KMS-11 (cell line): Measurements from ENCODE around the gene GEN1.
A peak's percentile ranks its signal among the peaks of the same experiment; 100 is the strongest.

ENCODE experiments used
- H2AFZ ChIP-seq: fragments of 200-600 bp; sonication (generic); 2 replicates; pipeline ENCODE4 v1.6.1; 2016; ENCODE audit warnings: antibody characterized with exemption, mixed run types, low read depth
- H3K27ac ChIP-seq: fragments of 200-600 bp; sonication (generic); 2 replicates; pipeline ENCODE4 v1.6.1; 2016; ENCODE audit warnings: mild to moderate bottlenecking, mixed run types
- H3K27me3 ChIP-seq: fragments of 200-600 bp; sonication (generic); 2 replicates; pipeline ENCODE4 v1.6.1; 2017; ENCODE audit warnings: mild to moderate bottlenecking, low read depth, mixed run types, moderate library complexity; ENCODE audit not compliant: insufficient read depth
- H3K36me3 ChIP-seq: fragments of 200-600 bp; sonication (generic); 2 replicates; pipeline ENCODE4 v1.6.1; 2017; ENCODE audit warnings: mild to moderate bottlenecking, mixed run types; ENCODE audit not compliant: insufficient read depth
- H3K4me1 ChIP-seq: fragments of 200-600 bp; sonication (generic); 2 replicates; pipeline ENCODE4 v1.6.1; 2016; ENCODE audit warnings: mild to moderate bottlenecking, low read depth, mixed run types; ENCODE audit not compliant: poor library complexity, severe bottlenecking
- H3K4me2 ChIP-seq: fragments of 200-600 bp; sonication (generic); 2 replicates; pipeline ENCODE4 v1.7.0; 2016; ENCODE audit warnings: mild to moderate bottlenecking, mixed run types
- H3K4me3 ChIP-seq: fragments of 200-600 bp; sonication (generic); IDR thresholded peaks from 2 replicates; pipeline ENCODE4 v1.6.1; 2017; ENCODE audit warnings: low read depth, low read length, mixed read lengths; ENCODE audit not compliant: insufficient read depth
- H3K79me2 ChIP-seq: fragments of 200-600 bp; sonication (generic); 2 replicates; pipeline ENCODE4 v1.6.1; 2016; ENCODE audit warnings: low read depth, mixed run types; ENCODE audit not compliant: insufficient read depth
- H3K9ac ChIP-seq: fragments of 200-600 bp; sonication (generic); 2 replicates; pipeline ENCODE4 v1.6.1; 2016; ENCODE audit warnings: mild to moderate bottlenecking, mixed run types
- H4K20me1 ChIP-seq: fragments of 200-600 bp; sonication (generic); 2 replicates; pipeline ENCODE4 v1.6.1; 2016; ENCODE audit warnings: mild to moderate bottlenecking, mixed run types; ENCODE audit not compliant: insufficient read depth
- TF ChIP-seq, protein P1 (sequence below): fragments of 200-600 bp; sonication (generic); conservative IDR thresholded peaks from 2 replicates; pipeline ENCODE4 v1.6.1; 2017; ENCODE audit warnings: low read depth, mild to moderate bottlenecking, antibody characterized with exemption, low read length, moderate library complexity, mixed read lengths

Gene GEN1

DNA sequence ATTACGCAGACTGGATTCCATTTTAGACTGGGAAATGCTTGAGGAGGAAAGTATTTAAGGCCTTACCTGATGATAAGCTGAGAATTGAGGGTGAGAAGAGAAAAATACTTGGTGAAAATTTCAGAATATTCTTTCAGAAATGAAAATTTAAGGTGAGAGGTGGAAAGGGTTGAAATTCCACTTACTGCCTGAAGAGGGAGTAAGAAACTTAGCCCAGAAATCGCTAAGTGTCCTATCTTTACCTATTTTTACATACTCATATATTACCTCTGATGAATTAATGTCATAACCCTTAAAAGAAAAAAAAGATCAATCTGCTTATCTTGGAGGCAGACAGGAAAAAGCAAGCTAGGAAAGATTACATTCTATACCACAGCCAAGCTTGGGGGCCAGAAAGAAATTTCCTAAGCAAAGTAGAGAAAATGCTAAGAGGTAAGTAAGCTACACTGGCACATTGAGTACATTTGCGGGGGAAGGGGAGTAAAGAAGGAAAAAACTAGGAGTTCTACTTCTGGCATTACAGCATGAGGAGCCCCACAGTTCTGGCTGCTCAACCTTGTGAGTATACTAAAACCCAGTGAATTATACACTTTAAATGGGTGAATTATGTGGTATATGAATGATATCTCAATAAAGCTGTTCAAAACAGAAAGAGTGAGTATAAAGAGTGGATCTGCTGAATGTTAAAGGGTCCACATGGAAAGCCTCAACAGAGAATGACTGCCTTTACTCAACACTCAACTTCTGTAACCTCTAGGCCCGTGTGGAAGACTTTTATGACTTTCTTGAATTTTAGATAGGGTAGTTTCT, 34.2 kb upstream of the GEN1 start:
- Histone ChIP-seq H3K27ac (no peak overlapping the region), H2AFZ (no peak overlapping the region), H3K9ac (no peak overlapping the region), H3K4me2 (no peak overlapping the region), H3K27me3 (no peaks in the 10 kb centered on the region), H3K36me3 (0 out of 2 replicates have a peak, but pooled peaks cover 4% of the 10 kb centered on the region), H3K79me2 (no peaks in the 10 kb centered on the region), H3K4me1 (no peaks in the 10 kb centered on the region), H4K20me1 (no peaks in the 10 kb centered on the region; the same call in 1 of the 2 replicates), H3K4me3 (no peak overlapping the region)
- TF ChIP-seq, protein P1, sequence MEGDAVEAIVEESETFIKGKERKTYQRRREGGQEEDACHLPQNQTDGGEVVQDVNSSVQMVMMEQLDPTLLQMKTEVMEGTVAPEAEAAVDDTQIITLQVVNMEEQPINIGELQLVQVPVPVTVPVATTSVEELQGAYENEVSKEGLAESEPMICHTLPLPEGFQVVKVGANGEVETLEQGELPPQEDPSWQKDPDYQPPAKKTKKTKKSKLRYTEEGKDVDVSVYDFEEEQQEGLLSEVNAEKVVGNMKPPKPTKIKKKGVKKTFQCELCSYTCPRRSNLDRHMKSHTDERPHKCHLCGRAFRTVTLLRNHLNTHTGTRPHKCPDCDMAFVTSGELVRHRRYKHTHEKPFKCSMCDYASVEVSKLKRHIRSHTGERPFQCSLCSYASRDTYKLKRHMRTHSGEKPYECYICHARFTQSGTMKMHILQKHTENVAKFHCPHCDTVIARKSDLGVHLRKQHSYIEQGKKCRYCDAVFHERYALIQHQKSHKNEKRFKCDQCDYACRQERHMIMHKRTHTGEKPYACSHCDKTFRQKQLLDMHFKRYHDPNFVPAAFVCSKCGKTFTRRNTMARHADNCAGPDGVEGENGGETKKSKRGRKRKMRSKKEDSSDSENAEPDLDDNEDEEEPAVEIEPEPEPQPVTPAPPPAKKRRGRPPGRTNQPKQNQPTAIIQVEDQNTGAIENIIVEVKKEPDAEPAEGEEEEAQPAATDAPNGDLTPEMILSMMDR = peak; percentile 80

DNA sequence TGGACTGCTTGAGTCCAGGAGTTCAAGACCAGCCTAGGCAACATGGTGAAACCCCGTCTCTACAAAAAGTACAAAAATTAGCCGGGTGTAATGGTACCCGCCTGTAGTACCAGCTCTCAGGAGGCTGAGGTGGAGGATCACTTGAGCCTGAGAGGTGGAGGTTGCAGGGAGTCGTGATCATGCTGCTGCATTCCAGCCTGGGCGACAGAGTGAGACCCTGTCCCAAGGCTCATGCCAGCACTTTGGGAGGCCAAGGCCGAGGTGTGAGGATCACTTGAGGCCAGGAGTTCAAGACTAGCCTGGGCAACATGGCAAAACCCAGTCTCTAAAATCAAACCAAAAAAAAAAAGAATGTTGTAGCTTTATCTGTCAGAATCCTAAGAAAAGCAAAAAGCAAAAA, 25.7 kb upstream of the GEN1 start:
- H3K4me3 ChIP-seq = no peak overlapping the region
- no peaks in the 10 kb centered on the region for H3K79me2 ChIP-seq
- TF ChIP-seq, protein P1 = no peak
- no peak overlapping the region for H2AFZ ChIP-seq
- H3K4me2 ChIP-seq = no peak overlapping the region
- H3K27me3 ChIP-seq = no peaks in the 10 kb centered on the region
- no peaks in the 10 kb centered on the region for H4K20me1 ChIP-seq
- no peak overlapping the region for H3K9ac ChIP-seq
- H3K36me3 ChIP-seq = peaks cover 4% of the 10 kb centered on the region; the same call in 1 of the 2 replicates
- H3K4me1 ChIP-seq = no peaks in the 10 kb centered on the region
- no peak overlapping the region for H3K27ac ChIP-seq

DNA sequence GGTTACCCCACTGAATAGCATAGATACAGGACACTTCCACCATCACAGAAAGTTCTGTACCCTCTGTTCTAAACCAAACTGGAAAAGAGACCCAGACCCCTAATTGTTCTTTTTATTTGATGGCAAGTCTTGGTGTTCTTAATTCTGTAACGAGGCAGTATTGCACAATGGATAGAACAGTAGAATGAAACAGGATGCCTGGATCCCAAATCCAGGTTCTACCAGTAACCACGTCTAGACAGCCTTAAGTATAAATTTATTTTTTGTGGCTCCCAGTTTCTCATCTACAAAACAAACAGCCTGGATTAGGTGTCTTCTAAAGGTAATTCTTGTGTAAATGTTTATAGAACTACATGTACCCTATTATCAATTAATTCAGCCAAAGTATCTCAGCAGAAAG, 24.1 kb upstream of the GEN1 start:
- no peaks in the 10 kb centered on the region for H3K27me3 ChIP-seq
- H3K4me2 ChIP-seq = no peak overlapping the region
- H2AFZ ChIP-seq = no peak overlapping the region
- H3K36me3 ChIP-seq = peaks cover 4% of the 10 kb centered on the region; the same call in 1 of the 2 replicates
- H3K4me1 ChIP-seq = no peaks in the 10 kb centered on the region
- no peaks in the 10 kb centered on the region for H3K79me2 ChIP-seq
- TF ChIP-seq, protein P1 = no peak
- H4K20me1 ChIP-seq = no peaks in the 10 kb centered on the region
- no peak overlapping the region for H3K4me3 ChIP-seq
- H3K27ac ChIP-seq = no peak overlapping the region
- no peak overlapping the region for H3K9ac ChIP-seq

DNA sequence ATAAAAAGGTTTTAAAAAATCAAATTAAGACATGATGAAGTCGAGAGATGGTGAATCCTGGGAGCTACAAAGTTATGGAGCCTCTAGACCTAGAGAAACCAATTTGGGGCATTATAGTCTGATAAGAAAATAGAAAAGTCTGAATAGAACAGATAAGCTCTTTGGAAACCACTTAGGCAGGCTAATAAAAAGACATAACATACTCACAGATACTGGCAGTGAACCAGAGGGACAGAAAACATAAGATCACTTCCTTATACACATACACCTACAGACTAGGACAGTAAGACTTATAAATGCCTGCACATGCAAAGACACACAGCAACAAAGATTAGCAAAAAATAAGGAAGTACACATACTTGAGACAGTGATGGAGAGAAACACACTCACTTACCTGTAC, 20.3 kb upstream of the GEN1 start:
- no peaks in the 10 kb centered on the region for H3K27me3 ChIP-seq
- no peaks in the 10 kb centered on the region for H4K20me1 ChIP-seq
- H3K79me2 ChIP-seq = no peaks in the 10 kb centered on the region
- H3K4me2 ChIP-seq = no peak overlapping the region
- peaks cover 4% of the 10 kb centered on the region; the same call in 1 of the 2 replicates for H3K36me3 ChIP-seq
- no peaks in the 10 kb centered on the region for H3K4me1 ChIP-seq
- no peak overlapping the region for H2AFZ ChIP-seq
- TF ChIP-seq, protein P1 = no peak
- no peak overlapping the region for H3K27ac ChIP-seq
- H3K9ac ChIP-seq = no peak overlapping the region
- H3K4me3 ChIP-seq = no peak overlapping the region
